Neural cell (in vitro differentiated cells): Measurements from ENCODE around the gene TOGARAM1.

Experiments
- CTCF ChIP-seq: fragments of 450-650 bp; IDR thresholded peaks from 2 replicates; pipeline ENCODE4 v1.5.1; 2014; ENCODE audit warnings: antibody characterized with exemption, mild to moderate bottlenecking, moderate library complexity; ENCODE audit not compliant: poor library complexity, severe bottlenecking
- EZH2 ChIP-seq: fragments of 200-600, 300-800 bp; shearing (Covaris generic), sonication (generic); IDR thresholded peaks from 2 replicates; pipeline ENCODE4 v1.6.1; 2014; ENCODE audit warnings: antibody characterized with exemption, low read length, borderline replicate concordance, mild to moderate bottlenecking; ENCODE audit not compliant: insufficient read depth, poor library complexity, severe bottlenecking
- POLR2AphosphoS5 ChIP-seq: IDR thresholded peaks from 2 replicates; pipeline ENCODE4 v1.6.1; 2012
- RAD21 ChIP-seq: fragments of 450-650 bp; conservative IDR thresholded peaks from 2 replicates; pipeline ENCODE4 v1.6.1; 2014; ENCODE audit warnings: antibody characterized with exemption, mild to moderate bottlenecking, moderate library complexity
- SMC3 ChIP-seq: fragments of 450-650 bp; conservative IDR thresholded peaks from 2 replicates; pipeline ENCODE4 v1.6.1; 2014; ENCODE audit warnings: antibody characterized with exemption, mild to moderate bottlenecking, moderate library complexity; ENCODE audit not compliant: poor library complexity
- TAF1 ChIP-seq: IDR thresholded peaks from 2 replicates; pipeline ENCODE4 v1.6.1; 2012; ENCODE audit warnings: low read depth

- TF ChIP-seq EZH2 (no peak), CTCF (no peak), SMC3 (no peak), RAD21 (no peak), TAF1 (no peak), POLR2AphosphoS5 (no peak)
Measured at GRCh38 chr14:44940944-44941343, 21.0 kb upstream of the TOGARAM1 start.
